ENCODE measurements around the gene DDX17. TPM values are rescaled to one million over a fixed set of nuclear protein-coding genes. Genes with fewer than 3 reads are reported as not detected.

The DDX17 gene
- total RNA-seq, 1 donor from 2014 or later: 612 TPM

DNA sequence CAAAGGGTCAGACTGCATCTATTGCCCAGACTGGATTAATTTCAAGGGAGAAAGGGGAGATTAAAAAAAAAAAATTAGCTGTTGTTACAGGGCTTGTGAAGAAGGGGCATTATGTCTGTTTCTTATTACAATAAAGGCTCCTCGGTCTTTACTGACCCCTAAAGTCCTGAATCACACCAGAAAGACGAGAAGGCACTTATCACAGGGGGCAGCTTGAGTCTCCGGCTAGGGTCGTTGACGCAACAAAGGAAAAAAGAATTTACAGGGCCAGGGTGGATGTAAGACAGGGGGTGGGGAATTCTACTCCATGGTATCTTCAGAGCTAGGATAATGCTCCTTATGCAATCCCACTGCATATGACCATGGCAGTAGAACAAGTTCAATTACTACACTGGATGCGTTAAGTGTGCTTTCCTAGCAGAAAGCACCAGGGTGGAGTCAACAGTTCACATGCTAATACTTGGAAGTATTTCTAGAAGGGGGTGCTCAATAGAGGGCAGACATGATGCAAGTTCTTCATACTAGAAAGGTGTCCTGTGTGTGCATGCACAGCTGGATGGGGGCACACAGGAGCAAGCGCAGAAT is 16.5 kb downstream of the DDX17 start:
- DNase-seq: no peak
- peaks cover 92% of the 10 kb centered on the region for H3K36me3 Mint-ChIP-seq (ENCODE audit: low read depth)
- intact Hi-C loops (cut with micrococcal nuclease): loop anchor here (2.0 kb wide), 1 partner anchor 15 kb away; no protein-coding TSS in a partner anchor
- POLR2A ChIA-PET: interaction anchor here (1.5 to 2.2 kb wide), 3 partner anchors 8 to 13 kb away, joined by 4 to 8 read pairs (median 6); no protein-coding TSS in a partner anchor
- no peak for ATAC-seq (ENCODE audit: low read depth)
- H3K4me1 Mint-ChIP-seq: peaks cover 5% of the 10 kb centered on the region
- peak overlapping the region; percentile 59 for H3K27ac Mint-ChIP-seq
- CTCF ChIA-PET: interaction anchor here (1.2 kb wide), 1 partner anchor 85 kb away, joined by 3 read pairs; no protein-coding TSS in a partner anchor
- H3K9me3 Mint-ChIP-seq: no peaks in the 10 kb centered on the region
- no peaks in the 10 kb centered on the region for H3K27me3 Mint-ChIP-seq
- no peak overlapping the region for H3K4me3 Mint-ChIP-seq
- no peak for TF ChIP-seq CTCF (IDR thresholded peaks at IDR 0.05)

DNA sequence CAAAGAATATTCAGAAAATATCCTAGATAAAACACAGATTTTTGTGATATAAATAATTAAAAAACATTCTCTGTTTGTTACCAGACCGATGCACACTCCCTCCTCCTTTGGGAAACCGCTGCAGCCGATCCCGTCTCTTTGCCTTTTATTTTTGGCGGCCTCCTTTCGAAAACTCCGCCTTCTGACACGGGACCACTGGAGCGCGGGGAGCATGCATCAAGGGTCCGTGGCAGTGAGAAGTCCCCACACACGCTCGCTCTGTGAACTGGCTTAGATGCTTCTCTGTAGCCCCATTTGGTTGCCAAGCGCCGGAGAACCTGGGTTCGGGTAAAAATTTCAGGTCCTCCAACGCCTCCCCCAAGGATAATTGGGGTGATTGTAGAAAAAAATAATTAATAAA is 17.0 kb downstream of the DDX17 start:
- no peaks in the 10 kb centered on the region for H3K9me3 Mint-ChIP-seq
- no peak for ATAC-seq (ENCODE audit: low read depth)
- ChIA-PET POLR2A (interaction anchor here (2.1 kb wide), 1 partner anchor 9 kb away, joined by 6 read pairs; no protein-coding TSS in a partner anchor), CTCF (no interaction called here)
- no peak for DNase-seq
- H3K4me3 Mint-ChIP-seq: no peak overlapping the region
- TF ChIP-seq CTCF (IDR thresholded peaks at IDR 0.05): no peak
- H3K36me3 Mint-ChIP-seq (ENCODE audit: low read depth): peaks cover 92% of the 10 kb centered on the region
- H3K4me1 Mint-ChIP-seq: peaks cover 5% of the 10 kb centered on the region
- no peaks in the 10 kb centered on the region for H3K27me3 Mint-ChIP-seq
- no peak overlapping the region for H3K27ac Mint-ChIP-seq
- intact Hi-C loops (cut with micrococcal nuclease): no loop called here

DNA sequence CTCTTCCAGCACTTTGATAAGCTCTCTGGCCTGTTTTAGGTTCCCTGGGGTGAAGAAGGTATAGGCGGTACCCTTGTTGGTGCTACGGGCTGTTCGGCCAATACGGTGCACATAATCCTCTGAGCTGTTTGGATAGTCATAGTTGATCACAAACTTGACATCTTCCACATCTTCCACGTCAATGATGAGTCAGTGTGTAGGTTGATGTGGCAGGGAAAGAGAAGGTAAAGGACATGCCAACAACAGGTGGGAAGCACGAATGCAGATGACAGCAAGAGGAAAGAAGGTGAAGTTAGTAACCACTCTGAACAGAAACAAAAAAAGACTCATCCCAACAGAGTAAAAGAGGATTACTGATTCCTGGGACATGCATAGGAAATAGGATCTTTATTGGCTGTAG is 18.2 kb downstream of the DDX17 start:
- intact Hi-C loops (cut with micrococcal nuclease): no loop called here
- peak overlapping the region; percentile 20 for H3K27ac Mint-ChIP-seq
- ATAC-seq (ENCODE audit: low read depth) (no peak), DNase-seq (no peak)
- peaks cover 5% of the 10 kb centered on the region for H3K4me1 Mint-ChIP-seq
- peaks cover 92% of the 10 kb centered on the region for H3K36me3 Mint-ChIP-seq (ENCODE audit: low read depth)
- ChIA-PET CTCF (interaction anchor here (0.6 kb wide), 1 partner anchor 9 kb away, joined by 3 read pairs; no protein-coding TSS in a partner anchor), POLR2A (interaction anchor here (1.0 kb wide), 1 partner anchor 13 kb away, joined by 5 read pairs; no protein-coding TSS in a partner anchor)
- H3K9me3 Mint-ChIP-seq: no peaks in the 10 kb centered on the region
- H3K27me3 Mint-ChIP-seq: no peaks in the 10 kb centered on the region
- TF ChIP-seq CTCF (IDR thresholded peaks at IDR 0.05): no peak
- no peak overlapping the region for H3K4me3 Mint-ChIP-seq

GRCh38 chr22:38485783-38486182 is 20.3 kb downstream of the DDX17 start:
- H3K4me3 Mint-ChIP-seq: no peak overlapping the region
- CTCF ChIA-PET: no interaction called here

More at GRCh38 chr22:38485783-38486182, 20.3 kb downstream of the DDX17 start:
- Mint-ChIP-seq H3K27ac (no peak overlapping the region), H3K9me3 (no peaks in the 10 kb centered on the region), H3K4me1 (peaks cover 5% of the 10 kb centered on the region), H3K36me3 (ENCODE audit: low read depth) (peaks cover 93% of the 10 kb centered on the region), H3K27me3 (no peaks in the 10 kb centered on the region)
- POLR2A ChIA-PET: interaction anchor here (0.7 to 1.0 kb wide), 3 partner anchors 12 to 271 kb away, joined by 3 to 6 read pairs (median 3); no protein-coding TSS in a partner anchor
- DNase-seq: no peak
- no peak for ATAC-seq (ENCODE audit: low read depth)
- no peak for TF ChIP-seq CTCF (IDR thresholded peaks at IDR 0.05)
- intact Hi-C loops (cut with micrococcal nuclease): no loop called here

Data from activated B cell treated with CpG ODN at 0.5 μM for 24 hours (primary cell).